ENCODE data around the gene ZFAND3. TPM values are rescaled to one million over a fixed set of nuclear protein-coding genes. Genes with fewer than 3 reads are reported as not detected.

Gene ZFAND3
- total RNA-seq, 4 donors from 2014 or later, result 43.5 to 73.1 (median 49.0) TPM

- no peak for TF ChIP-seq CTCF (IDR thresholded peaks at IDR 0.05; ENCODE audit: low read depth)
Observed at GRCh38 chr6:38114976-38115625, 295.6 kb downstream of the ZFAND3 start.

- TF ChIP-seq CTCF (IDR thresholded peaks at IDR 0.05; ENCODE audit: low read depth), result no peak
Observed at GRCh38 chr6:38115626-38116008, 296.1 kb downstream of the ZFAND3 start.

GRCh38 chr6:38116248-38116647, 296.7 kb downstream of the ZFAND3 start:
- TF ChIP-seq CTCF (IDR thresholded peaks at IDR 0.05; ENCODE audit: low read depth), result no peak

- TF ChIP-seq CTCF (IDR thresholded peaks at IDR 0.05; ENCODE audit: low read depth), result no peak
Observed at GRCh38 chr6:38117281-38117680, 297.8 kb downstream of the ZFAND3 start.

- no peak for TF ChIP-seq CTCF (IDR thresholded peaks at IDR 0.05; ENCODE audit: low read depth)
Observed at GRCh38 chr6:38118791-38119365, 299.4 kb downstream of the ZFAND3 start.

GRCh38 chr6:38119516-38119915, 300.0 kb downstream of the ZFAND3 start:
- TF ChIP-seq CTCF (IDR thresholded peaks at IDR 0.05; ENCODE audit: low read depth), result no peak

- TF ChIP-seq CTCF (IDR thresholded peaks at IDR 0.05; ENCODE audit: low read depth), result no peak
Observed at GRCh38 chr6:38127284-38127683, 307.8 kb downstream of the ZFAND3 start.
